Stimulated activated effector memory CD8-positive, alpha-beta T cell treated with anti-CD3 and anti-CD28 coated beads, Interleukin-12 subunit alpha, Interleukin-12 subunit beta, amount 100 ng/mL, for 72 hours (primary cell): ENCODE data around the gene RNU6-9.
"Not testable (repeated sequence)": the region's sequence is repeated elsewhere in the genome, so short reads cannot be mapped to it uniquely, and the experiment has no call there.

Experiments
- ATAC-seq: fragments of 150-1000 bp; cut with Tn5 transposase; 2 replicates; pipeline ENCODE4 v1.10.0; 2021
- DNase-seq, 2 donors: peaks; one replicate each; pipeline ENCODE4 v3.0.0; 2021 to 2022; ENCODE audit warnings: low spot score in 2 of 2
- H3K27ac Mint-ChIP-seq: one replicate; pipeline ENCODE4 v1.8.0; 2022; ENCODE audit warnings: mild to moderate bottlenecking, mixed read lengths
- H3K36me3 Mint-ChIP-seq: one replicate; pipeline ENCODE4 v1.8.0; 2022; ENCODE audit warnings: mild to moderate bottlenecking, mixed read lengths
- H3K4me1 Mint-ChIP-seq: one replicate; pipeline ENCODE4 v1.8.0; 2022; ENCODE audit warnings: mixed read lengths
- H3K4me3 Mint-ChIP-seq: one replicate; pipeline ENCODE4 v1.8.0; 2022; ENCODE audit warnings: mild to moderate bottlenecking, mixed read lengths
- H3K9me3 Mint-ChIP-seq: one replicate; pipeline ENCODE4 v1.8.0; 2022; ENCODE audit warnings: mixed read lengths

Gene RNU6-9

DNA sequence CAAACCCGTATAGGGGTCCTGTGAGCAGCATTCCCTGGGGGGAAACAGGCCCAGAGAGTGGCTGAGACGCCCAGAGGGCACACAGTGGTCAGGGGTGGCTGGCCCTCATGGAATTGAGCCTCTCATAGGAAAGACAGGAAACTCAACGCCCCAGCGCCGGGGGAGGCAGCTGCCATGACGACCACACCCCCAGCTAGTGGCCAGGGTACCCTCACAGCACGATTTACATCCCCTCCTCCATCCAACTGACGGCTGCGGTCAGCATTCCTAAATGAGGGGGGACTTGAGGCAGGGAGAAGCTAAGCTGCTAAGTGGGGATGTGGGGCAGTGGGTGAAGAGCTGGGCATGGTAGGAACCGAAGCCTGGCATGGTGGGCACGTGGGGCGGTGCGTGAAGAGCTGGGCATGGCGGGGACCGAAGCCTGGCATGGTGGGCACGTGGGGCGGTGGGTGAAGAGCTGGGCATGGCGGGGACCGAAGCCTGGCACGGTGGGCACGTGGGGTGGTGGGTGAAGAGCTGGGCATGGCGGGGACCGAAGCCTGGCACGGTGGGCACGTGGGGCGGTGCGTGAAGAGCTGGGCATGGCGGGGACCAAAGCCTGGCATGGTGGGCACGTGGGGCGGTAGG, 10.3 kb upstream of the RNU6-9 start:
- no peak overlapping the region for H3K27ac Mint-ChIP-seq
- no peak overlapping the region for H3K4me3 Mint-ChIP-seq
- DNase-seq (no peak), ATAC-seq (no peak)
- H3K9me3 Mint-ChIP-seq = no peaks in the 10 kb centered on the region
- H3K36me3 Mint-ChIP-seq = peaks cover 46% of the 10 kb centered on the region
- H3K4me1 Mint-ChIP-seq = no peaks in the 10 kb centered on the region

DNA sequence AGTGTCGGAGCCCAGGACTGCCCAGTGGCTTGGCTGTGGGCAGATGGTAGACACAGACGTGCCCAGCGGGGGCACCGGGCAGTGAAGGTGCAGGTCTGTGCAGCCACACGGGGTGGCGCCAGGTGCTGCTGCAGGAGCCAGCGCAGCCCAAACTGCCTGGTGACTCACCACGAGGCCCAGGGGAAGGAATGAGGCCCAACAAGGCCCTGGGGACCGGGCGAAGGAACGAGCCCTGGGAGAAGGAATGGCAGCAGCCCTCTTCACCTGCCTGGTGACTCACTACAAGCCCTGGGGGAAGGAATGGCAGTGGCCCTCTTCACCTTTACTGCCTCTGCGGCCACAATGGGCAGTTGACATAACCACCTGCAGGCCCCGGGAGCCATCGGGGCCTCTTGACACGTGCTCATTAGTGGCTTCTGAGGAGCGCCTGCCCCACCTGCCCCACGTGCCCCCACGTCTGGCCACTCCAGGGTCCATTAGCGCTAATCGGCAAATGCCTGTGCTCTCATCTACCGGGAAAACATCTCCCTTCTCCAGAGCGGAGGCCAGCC, 9.5 kb upstream of the RNU6-9 start:
- H3K27ac Mint-ChIP-seq = no peak overlapping the region
- H3K36me3 Mint-ChIP-seq = peaks cover 47% of the 10 kb centered on the region
- no peaks in the 10 kb centered on the region for H3K9me3 Mint-ChIP-seq
- H3K4me3 Mint-ChIP-seq = no peak overlapping the region
- H3K4me1 Mint-ChIP-seq = no peaks in the 10 kb centered on the region
- no peak for ATAC-seq
- DNase-seq = no peak

DNA sequence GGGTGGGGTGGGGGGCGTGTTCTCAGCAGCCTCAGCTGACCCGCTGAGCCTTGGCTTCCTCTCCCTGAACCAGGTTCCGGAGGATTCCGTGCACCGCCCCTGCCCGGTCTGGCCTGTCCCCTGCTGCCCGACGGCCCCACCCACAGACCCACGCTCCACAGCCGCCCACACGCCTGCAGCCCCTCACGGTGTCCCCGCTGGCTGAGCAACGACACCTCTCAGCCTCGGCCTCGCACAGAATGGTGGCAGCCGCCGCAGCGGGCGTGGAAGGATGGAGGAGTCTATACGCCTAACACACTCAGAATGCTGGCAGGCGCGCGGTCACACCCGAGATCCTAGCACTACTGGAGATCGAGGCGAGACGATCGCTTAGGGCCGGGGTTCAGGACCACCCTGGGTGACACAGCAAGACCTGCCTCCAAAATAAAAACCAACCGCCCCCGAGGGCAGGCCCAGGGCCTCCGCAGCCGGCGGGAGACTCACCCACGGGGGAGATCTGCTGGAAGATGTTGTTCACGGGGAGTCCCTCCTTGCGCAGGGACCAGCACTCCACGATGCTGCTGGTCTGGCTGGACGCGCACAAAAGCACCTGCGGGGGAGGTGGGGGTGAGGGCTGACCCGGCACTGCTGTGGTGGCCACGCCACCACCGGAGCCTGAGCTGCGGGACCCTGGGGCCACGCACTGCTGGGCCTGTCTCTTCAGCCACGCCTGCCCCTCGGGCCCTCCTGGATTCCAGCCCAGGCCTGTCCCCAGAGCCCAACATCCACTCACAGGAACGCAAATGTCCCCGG, 8.7 kb upstream of the RNU6-9 start:
- H3K36me3 Mint-ChIP-seq = peaks cover 56% of the 10 kb centered on the region
- no peak overlapping the region for H3K27ac Mint-ChIP-seq
- ATAC-seq = no peak

DNA sequence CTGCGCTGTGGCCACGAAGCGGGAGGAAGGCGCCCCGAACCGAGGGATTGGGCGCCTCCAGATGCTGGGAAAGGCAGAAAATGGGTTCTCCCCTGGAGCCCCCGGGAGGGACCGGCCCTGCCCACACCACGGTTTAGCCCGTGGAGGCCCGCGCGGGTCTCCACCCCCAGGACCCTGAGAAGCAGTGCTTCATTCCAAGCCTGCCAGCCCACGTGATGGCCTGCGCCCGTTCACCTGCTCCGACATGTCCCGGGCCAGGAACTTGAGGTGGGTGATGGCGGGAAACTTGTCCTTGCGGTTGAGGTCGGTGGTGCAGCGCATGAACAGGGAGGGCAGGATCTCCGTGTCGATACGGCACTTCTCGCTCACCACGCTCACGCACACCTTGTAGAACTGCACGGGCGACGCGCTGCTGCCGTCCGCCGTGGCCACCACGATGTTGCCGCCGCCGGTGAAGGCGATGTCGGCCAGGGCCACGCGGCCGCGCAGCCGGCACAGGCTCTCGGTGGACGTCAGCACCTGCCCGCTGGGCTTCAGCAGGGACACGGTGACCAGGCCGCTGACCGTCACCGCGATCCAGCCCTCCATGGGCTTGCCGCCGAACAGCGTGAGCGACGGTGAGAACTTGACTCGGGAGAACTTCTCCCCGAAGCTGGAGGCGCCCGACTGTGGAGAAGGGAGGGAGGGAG, 7.6 kb upstream of the RNU6-9 start:
- DNase-seq = no peak
- no peaks in the 10 kb centered on the region for H3K9me3 Mint-ChIP-seq
- no peak overlapping the region for H3K27ac Mint-ChIP-seq
- H3K36me3 Mint-ChIP-seq = peaks cover 61% of the 10 kb centered on the region
- ATAC-seq = no peak
- no peak overlapping the region for H3K4me3 Mint-ChIP-seq
- no peaks in the 10 kb centered on the region for H3K4me1 Mint-ChIP-seq

More for the DNA sequence above, 8.7 kb upstream of the RNU6-9 start:
- Mint-ChIP-seq H3K4me3 (no peak overlapping the region), H3K9me3 (no peaks in the 10 kb centered on the region), H3K4me1 (no peaks in the 10 kb centered on the region)
- DNase-seq = no peak

DNA sequence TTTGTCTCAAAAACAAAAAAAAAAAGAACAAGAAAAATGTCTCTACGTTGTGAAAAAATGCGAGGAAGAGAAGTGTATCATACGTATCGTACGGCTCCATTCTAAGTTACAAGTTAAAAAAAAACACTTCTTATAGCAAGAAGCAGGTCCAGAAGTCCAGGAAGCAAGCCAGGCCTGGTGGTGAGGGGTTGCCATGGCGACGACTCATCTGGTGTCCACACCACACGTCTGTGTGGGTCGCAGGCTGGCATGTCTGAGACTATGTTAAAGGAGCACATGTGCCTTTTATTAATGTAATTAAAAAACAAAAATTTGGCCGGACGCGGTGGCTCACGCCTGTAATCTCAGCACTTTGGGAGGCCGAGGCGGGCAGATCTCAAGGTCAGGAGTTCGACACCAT, 6.2 kb upstream of the RNU6-9 start:
- H3K9me3 Mint-ChIP-seq = no peaks in the 10 kb centered on the region
- no peak for ATAC-seq

DNA sequence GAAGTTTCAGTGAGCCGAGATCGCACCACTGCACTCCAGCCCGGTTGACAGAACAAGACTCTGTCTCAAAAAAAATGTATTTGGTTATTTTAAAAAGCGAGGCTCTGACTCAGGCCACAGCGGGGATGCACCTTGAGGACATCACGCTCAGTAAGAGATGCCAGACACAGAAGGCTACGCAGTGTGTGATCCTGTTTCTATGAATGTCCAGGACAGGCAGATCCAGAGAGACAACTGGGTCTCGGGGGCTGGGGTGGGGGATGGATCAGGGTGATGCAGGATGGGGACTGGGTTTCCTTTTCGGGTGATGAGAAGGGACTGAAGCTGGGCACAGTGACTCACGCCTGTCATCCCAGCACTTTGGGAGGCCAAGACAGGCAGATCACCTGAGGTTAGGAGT, 5.7 kb upstream of the RNU6-9 start:
- ATAC-seq (no peak), DNase-seq (no peak)
- Mint-ChIP-seq H3K27ac (no peak overlapping the region), H3K9me3 (no peaks in the 10 kb centered on the region), H3K4me3 (no peak overlapping the region), H3K36me3 (peaks cover 57% of the 10 kb centered on the region), H3K4me1 (peaks cover 13% of the 10 kb centered on the region)

More for the DNA sequence above, 6.2 kb upstream of the RNU6-9 start:
- DNase-seq = no peak
- Mint-ChIP-seq H3K27ac (no peak overlapping the region), H3K4me3 (no peak overlapping the region), H3K36me3 (peaks cover 60% of the 10 kb centered on the region), H3K4me1 (peaks cover 9% of the 10 kb centered on the region)

DNA sequence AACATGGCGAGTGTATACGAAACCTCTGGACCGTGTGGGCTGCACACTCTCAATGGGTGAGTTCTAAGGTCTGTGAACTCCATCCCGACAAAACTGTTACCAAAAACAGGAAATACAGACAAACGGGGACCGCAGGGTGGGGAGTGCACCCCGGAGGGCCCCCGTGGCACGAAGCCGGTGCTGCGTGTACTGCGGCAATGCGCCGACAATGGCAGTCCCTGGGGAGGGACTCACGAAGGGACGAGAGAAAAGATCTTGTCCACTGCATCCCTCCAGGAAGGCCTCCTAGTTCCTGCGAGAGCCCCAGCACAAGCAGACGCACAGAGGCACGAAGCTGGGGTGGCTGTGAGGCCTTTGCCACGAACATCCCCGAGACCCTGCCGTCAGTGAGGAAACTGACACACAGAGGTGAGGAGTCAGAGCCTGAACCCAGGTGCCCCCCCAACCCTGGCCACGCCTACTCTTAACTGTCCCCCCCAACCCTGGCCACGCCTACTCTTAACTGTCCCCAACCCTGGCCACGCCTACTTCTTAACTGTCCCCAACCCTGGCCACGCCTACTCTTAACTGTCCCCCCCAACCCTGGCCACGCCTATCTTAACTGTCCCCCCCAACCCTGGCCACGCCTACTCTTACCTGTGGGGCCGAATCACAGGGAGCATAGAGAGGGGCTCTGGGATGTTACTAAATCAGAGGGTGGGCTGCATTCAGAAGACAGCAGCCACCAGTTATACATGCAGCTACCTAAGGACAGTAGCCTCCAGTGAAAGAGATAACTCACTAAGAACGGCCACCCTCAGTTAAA, 4.5 kb upstream of the RNU6-9 start:
- H3K27ac Mint-ChIP-seq = no peak overlapping the region
- ATAC-seq = no peak

DNA sequence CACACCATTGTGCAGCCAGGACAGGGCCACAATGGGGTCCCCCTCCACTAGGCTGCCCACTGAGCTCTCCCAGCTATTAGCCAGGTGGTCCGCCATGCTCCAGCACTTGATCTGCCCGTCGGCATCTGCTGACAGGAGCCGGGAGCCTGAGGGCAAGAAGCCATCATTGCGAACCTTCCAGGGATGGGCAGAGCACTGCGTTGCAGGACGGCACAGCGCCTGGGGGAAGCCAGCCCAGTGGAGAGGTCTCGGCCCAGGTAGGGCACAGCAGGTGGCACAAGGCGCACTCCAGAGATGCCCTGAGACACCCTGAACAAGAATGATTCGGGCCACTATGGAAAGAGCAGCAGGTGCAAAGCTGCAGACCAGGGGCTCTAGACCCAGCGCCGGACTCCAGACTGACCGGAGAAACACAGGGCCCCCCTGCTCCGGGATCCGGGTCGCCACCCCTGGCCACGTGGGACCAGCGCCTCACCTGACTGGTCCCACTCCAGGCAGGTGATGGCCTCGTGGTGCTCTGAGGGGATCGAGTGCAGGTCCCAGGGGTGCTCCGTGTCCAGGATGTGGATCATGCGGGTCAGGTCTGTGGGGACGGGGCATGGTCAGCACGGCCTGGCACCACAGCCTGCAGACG, 3.5 kb upstream of the RNU6-9 start:
- Mint-ChIP-seq H3K4me3 (no peak overlapping the region), H3K27ac (no peak overlapping the region), H3K36me3 (peaks cover 68% of the 10 kb centered on the region), H3K9me3 (no peaks in the 10 kb centered on the region), H3K4me1 (peaks cover 19% of the 10 kb centered on the region)
- ATAC-seq (no peak), DNase-seq (no peak)

More for the DNA sequence above, 4.5 kb upstream of the RNU6-9 start:
- no peak overlapping the region for H3K4me3 Mint-ChIP-seq
- peaks cover 61% of the 10 kb centered on the region for H3K36me3 Mint-ChIP-seq
- H3K4me1 Mint-ChIP-seq = peaks cover 19% of the 10 kb centered on the region
- H3K9me3 Mint-ChIP-seq = no peaks in the 10 kb centered on the region
- DNase-seq = no peak

DNA sequence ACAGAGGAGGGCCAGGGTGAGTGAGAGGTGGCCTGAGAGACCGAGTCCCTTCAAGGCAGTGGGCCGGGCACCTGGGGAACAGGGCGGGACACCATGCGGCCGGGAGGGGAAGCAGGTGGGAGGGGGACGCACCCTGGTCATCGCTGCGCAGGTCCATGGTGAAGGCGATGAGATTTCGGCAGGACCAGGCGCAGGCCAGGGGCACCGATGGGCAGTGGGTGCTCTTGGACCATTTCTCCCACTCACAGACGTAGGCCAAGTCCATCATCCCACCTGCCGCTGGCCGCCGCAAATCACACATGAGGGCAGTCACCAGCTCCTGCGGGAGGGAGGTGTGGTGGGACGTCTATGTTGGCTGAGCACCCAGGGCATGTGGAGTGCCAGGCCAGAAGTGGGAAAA, 2.5 kb upstream of the RNU6-9 start:
- Mint-ChIP-seq H3K27ac (peak overlapping the region; percentile 72), H3K9me3 (no peaks in the 10 kb centered on the region), H3K4me3 (peak overlapping the region; percentile 68), H3K36me3 (peaks cover 60% of the 10 kb centered on the region), H3K4me1 (peaks cover 19% of the 10 kb centered on the region)
- DNase-seq = no peak
- ATAC-seq = no peak

DNA sequence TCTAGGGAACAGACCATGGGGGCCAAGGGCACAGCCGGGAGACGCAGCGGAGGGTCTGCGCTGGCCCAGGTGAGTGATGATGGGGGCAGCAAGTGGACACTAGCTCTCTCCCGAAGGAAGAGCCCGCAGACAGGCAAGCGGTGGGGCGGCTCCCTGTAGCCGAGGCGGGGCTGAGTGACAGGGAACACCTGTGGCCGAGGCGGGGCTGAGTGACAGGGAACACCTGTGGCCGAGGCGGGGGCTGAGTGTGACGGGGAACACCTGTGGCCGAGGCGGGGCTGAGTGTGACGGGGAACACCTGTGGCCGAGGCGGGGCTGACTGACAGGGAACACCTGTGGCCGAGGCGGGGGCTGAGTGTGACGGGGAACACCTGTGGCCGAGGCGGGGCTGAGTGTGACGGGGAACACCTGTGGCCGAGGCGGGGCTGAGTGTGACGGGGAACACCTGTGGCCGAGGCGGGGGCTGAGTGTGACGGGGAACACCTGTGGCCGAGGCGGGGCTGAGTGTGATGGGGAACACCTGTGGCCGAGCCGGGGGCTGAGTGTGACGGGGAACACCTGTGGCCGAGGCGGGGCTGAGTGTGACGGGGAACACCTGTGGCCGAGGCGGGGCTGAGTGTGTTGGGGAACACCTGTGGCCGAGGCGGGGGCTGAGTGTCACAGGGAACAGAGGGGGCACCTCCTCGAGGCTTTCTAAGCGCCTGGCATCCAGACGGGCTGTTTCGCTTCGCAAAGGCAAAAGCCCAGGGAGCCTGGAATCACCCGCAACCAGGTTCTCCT, 1.7 kb upstream of the RNU6-9 start:
- not testable (repeated sequence) for DNase-seq, H3K9me3 Mint-ChIP-seq, ATAC-seq
- Mint-ChIP-seq H3K4me3 (peak overlapping the region; percentile 87), H3K4me1 (peaks cover 24% of the 10 kb centered on the region), H3K27ac (peak overlapping the region; percentile 100), H3K36me3 (peaks cover 66% of the 10 kb centered on the region)

DNA sequence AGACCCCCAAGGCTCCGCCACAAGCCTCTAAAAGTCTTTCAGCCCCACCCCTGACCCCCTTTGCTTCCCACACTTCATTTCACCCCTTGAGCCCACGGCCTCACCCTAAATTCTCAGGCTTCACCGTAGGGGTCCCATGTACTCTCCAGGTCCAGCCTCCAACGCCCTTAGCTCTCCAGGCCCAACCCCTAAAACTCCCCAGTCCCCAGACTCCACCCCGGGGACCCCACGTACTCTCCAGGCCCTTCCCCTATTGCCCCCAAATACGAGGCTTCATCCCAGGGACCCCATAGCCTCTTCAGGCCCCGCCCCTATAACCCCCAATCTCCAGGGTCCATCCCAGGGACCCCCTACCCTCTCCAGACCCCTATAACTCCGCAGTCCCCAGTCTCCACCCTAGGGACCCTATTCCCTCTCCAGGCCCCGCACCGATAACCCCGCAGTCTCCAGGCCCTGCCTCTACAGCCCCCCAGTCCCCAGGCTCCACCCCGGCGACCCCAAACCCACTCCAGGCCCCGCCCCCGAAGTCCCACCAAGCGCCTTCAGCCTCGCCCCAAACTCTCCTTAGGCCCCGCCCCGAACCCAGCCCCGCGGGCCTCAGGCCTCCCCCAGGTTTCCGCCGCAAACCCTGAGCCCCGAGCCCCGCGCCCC, 916 bp upstream of the RNU6-9 start:
- Mint-ChIP-seq H3K4me3 (peak overlapping the region; percentile 87), H3K4me1 (peaks cover 28% of the 10 kb centered on the region), H3K9me3 (no peaks in the 10 kb centered on the region), H3K36me3 (peaks cover 66% of the 10 kb centered on the region), H3K27ac (peak overlapping the region; percentile 100)
- DNase-seq (no peak), ATAC-seq (peak; percentile 44)

DNA sequence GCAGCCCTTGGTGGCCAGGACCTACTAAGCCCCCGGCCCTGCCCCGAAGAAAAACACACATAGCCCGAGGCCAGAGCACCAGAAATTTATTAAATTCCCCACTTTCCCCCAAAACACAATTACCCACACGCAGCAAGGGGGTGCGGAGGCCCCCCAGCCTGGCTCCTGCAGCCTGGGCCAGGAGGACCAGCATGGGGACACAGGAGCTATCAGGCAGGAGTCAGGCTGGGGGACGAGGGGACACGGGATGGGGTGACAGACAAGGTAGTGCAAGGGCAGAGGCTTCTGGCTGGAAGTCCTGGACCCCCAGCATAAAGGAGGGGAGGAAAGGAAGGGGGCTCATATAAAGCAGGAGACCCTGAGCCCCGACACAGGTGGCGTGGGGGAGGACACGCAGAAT, 3.1 kb downstream of the RNU6-9 start:
- H3K36me3 Mint-ChIP-seq = peaks cover 50% of the 10 kb centered on the region
- no peak overlapping the region for H3K4me3 Mint-ChIP-seq
- ATAC-seq (no peak), DNase-seq (no peak)
- H3K4me1 Mint-ChIP-seq = peaks cover 21% of the 10 kb centered on the region
- peak overlapping the region; percentile 26 for H3K27ac Mint-ChIP-seq
- H3K9me3 Mint-ChIP-seq = no peaks in the 10 kb centered on the region

DNA sequence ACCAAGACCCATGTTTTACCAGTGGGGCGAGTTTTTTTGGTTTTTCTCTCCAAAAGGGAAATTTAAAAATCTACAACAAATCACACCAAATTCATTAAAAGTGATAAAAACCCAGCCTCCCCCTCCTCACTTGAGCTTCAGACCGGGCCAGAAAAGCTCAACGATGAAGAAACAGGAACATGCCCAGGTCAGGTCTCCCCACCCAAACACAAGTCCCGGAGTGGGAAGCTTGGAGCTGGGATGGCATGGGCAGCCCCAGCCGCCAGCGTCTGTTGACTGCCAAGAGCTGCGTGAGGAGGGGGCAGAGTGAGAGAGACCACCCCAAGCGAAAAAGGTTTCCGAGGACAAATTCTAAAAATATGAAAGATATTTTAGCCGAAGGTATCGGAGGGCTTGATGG, 3.7 kb downstream of the RNU6-9 start:
- Mint-ChIP-seq H3K4me3 (no peak overlapping the region), H3K9me3 (no peaks in the 10 kb centered on the region), H3K27ac (peak overlapping the region; percentile 26), H3K4me1 (peaks cover 20% of the 10 kb centered on the region), H3K36me3 (peaks cover 51% of the 10 kb centered on the region)
- ATAC-seq (no peak), DNase-seq (no peak)
